ENCODE results near the gene PITX2. TPM values are rescaled to one million over a fixed set of nuclear protein-coding genes. Genes with fewer than 3 reads are reported as not detected.

PITX2 gene
- total and polyA plus RNA-seq, 2 of the 8 experiments (the other 6 are each of a cell fraction or from before 2014, with no cell fraction given), result 0.09 to 0.67 TPM

- H2BK12ac ChIP-seq (ENCODE audit: low read depth, low read length), result peak overlapping the region; percentile 77; the same call in 1 of the 2 replicates
- no peaks in the 10 kb centered on the region; a peak in 1 of 8 replicates for H3K36me3 ChIP-seq (ENCODE audit: control insufficient read depth in 2 of 4, insufficient read depth in 4 of 4, low read length in 3 of 4)
- ChIA-PET CTCF (ENCODE audit: partially characterized antibody) (interaction anchor here (0.8 to 2.9 kb wide), 12 partner anchors 10 to 1001 kb away, joined by 3 to 17 read pairs (median 4); partner anchors contain the start of gene PITX2), POLR2A (ENCODE audit: partially characterized antibody) (interaction anchor here (1.3 to 1.4 kb wide), 6 partner anchors 10 to 21 kb away, joined by 3 to 7 read pairs (median 4); no protein-coding TSS in a partner anchor)
- no peak overlapping the region for H3K18ac ChIP-seq (ENCODE audit: extremely low read depth, low read length)
- 7% methylated on average over 36 of the region's 59 CpGs; no CpG with 5 or more reads in 1 of the 2 experiments for WGBS, 2 experiments (ENCODE audit: extremely low coverage in 1 of 2, insufficient coverage in 1 of 2, insufficient read length in 1 of 2, insufficient replicate concordance in 2 of 2, low coverage in 1 of 2, low lambda C conversion rate in 2 of 2, missing lambda C conversion rate in 1 of 2)
- H3K9me3 ChIP-seq (ENCODE audit: insufficient read depth in 2 of 2, low read depth in 1 of 2, low read length in 1 of 2), result no peaks in the 10 kb centered on the region
- no peak overlapping the region for H4K91ac ChIP-seq (replicated peaks; ENCODE audit: insufficient read length, low read length)
- H2AK5ac ChIP-seq (ENCODE audit: low read depth, low read length), result no peak overlapping the region
- no peak overlapping the region for H3K27ac ChIP-seq (ENCODE audit: low read depth, low read length)
- peaks cover 0 to 35% (median 12%) of the 10 kb centered on the region in 4 experiments; a peak in 6 of 7 replicates for H3K4me1 ChIP-seq (replicated peaks in 1 of 4; ENCODE audit: control insufficient read depth in 3 of 4, insufficient read depth in 4 of 4, low read length in 3 of 4)
- H3K4me2 ChIP-seq (ENCODE audit: insufficient read depth in 1 of 2, low read depth in 2 of 2, low read length in 2 of 2), result peak overlapping the region; percentile 57 to 88
- no peak overlapping the region for H3K4ac ChIP-seq (replicated peaks; ENCODE audit: insufficient read length, low read depth, low read length)
- peaks cover 33% of the 10 kb centered on the region for H3K23me2 ChIP-seq (ENCODE audit: low read depth, low read length)
- no peak overlapping the region for H3K56ac ChIP-seq (replicated peaks; ENCODE audit: insufficient read length, low read depth, low read length)
- DNase-seq (ENCODE audit: low read depth in 1 of 2, low spot score in 2 of 2), result peak in 1 of 2 experiments; percentile 66
- H2BK20ac ChIP-seq (ENCODE audit: low read length), result no peak overlapping the region
- H2AFZ ChIP-seq (ENCODE audit: low read length), result no peak overlapping the region
- H3K14ac ChIP-seq (ENCODE audit: insufficient read length), result no peak overlapping the region
- peak; percentile 73 for TF ChIP-seq CBX8 (IDR thresholded peaks at IDR 0.05; ENCODE audit: borderline replicate concordance, low read depth, low read length)
- TF ChIP-seq GTF2F1 (IDR thresholded peaks at IDR 0.05; ENCODE audit: borderline replicate concordance, low read depth, low read length), result no peak
- no peak for TF ChIP-seq NRF1 (IDR thresholded peaks at IDR 0.05; ENCODE audit: low read depth, low read length)
- peak; percentile 96 for TF ChIP-seq SUZ12 (IDR thresholded peaks at IDR 0.05; ENCODE audit: low read length)
- peak; percentile 97 for TF ChIP-seq EZH2 (IDR thresholded peaks at IDR 0.05; ENCODE audit: low read depth, low read length, severe bottlenecking)
- TF ChIP-seq NANOG (IDR thresholded peaks at IDR 0.05; ENCODE audit: insufficient read depth, low read depth, low read length, poor library complexity, severe bottlenecking), result no peak
- TF ChIP-seq RNF2 (IDR thresholded peaks at IDR 0.05; ENCODE audit: borderline replicate concordance, low read depth, low read length, missing control alignments, poor library complexity, severe bottlenecking), result peak; percentile 98
- no peak for TF ChIP-seq CTBP2 (IDR thresholded peaks at IDR 0.05; ENCODE audit: borderline replicate concordance, insufficient read depth, insufficient read length, low read length)
- H4K8ac ChIP-seq (ENCODE audit: extremely low read depth, insufficient read depth, low read length), result peak overlapping the region; percentile 15; the same call in 1 of the 2 replicates
- H2BK5ac ChIP-seq (ENCODE audit: low read depth, low read length), result no peak overlapping the region
- peaks cover 3 to 21% of the 10 kb centered on the region in 2 experiments for H4K20me1 ChIP-seq (replicated peaks in 1 of 2; ENCODE audit: control insufficient read depth in 1 of 2, insufficient read depth in 2 of 2, low read length in 2 of 2)
- H3K79me1 ChIP-seq (ENCODE audit: low read depth, low read length), result no peaks in the 10 kb centered on the region
- no peak overlapping the region for H4K5ac ChIP-seq (ENCODE audit: insufficient read length, low read depth, low read length)
- no peak for FAIRE-seq
- H2BK15ac ChIP-seq (ENCODE audit: low read length), result peak overlapping the region; percentile 46; the same call in 1 of the 2 replicates
- no peak overlapping the region for H3K23ac ChIP-seq (ENCODE audit: insufficient read length)
- no peak overlapping the region for H2BK120ac ChIP-seq (replicated peaks; ENCODE audit: low read depth, low read length)
- peaks cover 64 to 99% (median 91%) of the 10 kb centered on the region in 4 experiments for H3K27me3 ChIP-seq (replicated peaks in 1 of 4; ENCODE audit: control insufficient read depth in 3 of 4, extremely low read depth in 1 of 4, insufficient read depth in 3 of 4, low read length in 3 of 4)
- no peak overlapping the region for H3K9ac ChIP-seq (replicated peaks in 1 of 4; ENCODE audit: extremely low read depth in 1 of 4, low read depth in 3 of 4, low read length in 3 of 4)
- H3K79me2 ChIP-seq (ENCODE audit: control insufficient read depth in 1 of 2, insufficient read depth in 2 of 2, low read length in 2 of 2), result no peaks in the 10 kb centered on the region
- H3K4me3 ChIP-seq (ENCODE audit: extremely low read depth in 1 of 4, insufficient read depth in 2 of 4, low read depth in 3 of 4, low read length in 4 of 4), result peak overlapping the region in 3 of 4 experiments; percentile 0 to 66 (median 54); a peak in 5 of 8 replicates
These were observed 10.8 kb upstream of the PITX2 start for GRCh38 chr4:110633358-110634341.
